Measurements from ENCODE around the gene CLASP1.

- TF ChIP-seq, protein P1, sequence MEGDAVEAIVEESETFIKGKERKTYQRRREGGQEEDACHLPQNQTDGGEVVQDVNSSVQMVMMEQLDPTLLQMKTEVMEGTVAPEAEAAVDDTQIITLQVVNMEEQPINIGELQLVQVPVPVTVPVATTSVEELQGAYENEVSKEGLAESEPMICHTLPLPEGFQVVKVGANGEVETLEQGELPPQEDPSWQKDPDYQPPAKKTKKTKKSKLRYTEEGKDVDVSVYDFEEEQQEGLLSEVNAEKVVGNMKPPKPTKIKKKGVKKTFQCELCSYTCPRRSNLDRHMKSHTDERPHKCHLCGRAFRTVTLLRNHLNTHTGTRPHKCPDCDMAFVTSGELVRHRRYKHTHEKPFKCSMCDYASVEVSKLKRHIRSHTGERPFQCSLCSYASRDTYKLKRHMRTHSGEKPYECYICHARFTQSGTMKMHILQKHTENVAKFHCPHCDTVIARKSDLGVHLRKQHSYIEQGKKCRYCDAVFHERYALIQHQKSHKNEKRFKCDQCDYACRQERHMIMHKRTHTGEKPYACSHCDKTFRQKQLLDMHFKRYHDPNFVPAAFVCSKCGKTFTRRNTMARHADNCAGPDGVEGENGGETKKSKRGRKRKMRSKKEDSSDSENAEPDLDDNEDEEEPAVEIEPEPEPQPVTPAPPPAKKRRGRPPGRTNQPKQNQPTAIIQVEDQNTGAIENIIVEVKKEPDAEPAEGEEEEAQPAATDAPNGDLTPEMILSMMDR (IDR thresholded peaks at IDR 0.05; ENCODE audit: extremely low read depth in 1 of 2, insufficient read depth in 1 of 2, low read depth in 1 of 2, low read length in 2 of 2): no peak
- TF ChIP-seq POLR2A (IDR thresholded peaks at IDR 0.05; ENCODE audit: low read depth, low read length) (no peak), MYC (IDR thresholded peaks at IDR 0.05; ENCODE audit: low read depth, low read length) (no peak), POLR2AphosphoS5 (IDR thresholded peaks at IDR 0.05; ENCODE audit: insufficient read depth, low read depth, low read length) (no peak), EZH2 (IDR thresholded peaks at IDR 0.05; ENCODE audit: borderline replicate concordance, low read depth, low read length, severe bottlenecking) (no peak), JUN (IDR thresholded peaks at IDR 0.05; ENCODE audit: borderline replicate concordance, insufficient read depth, insufficient read length, low read depth) (no peak), GATA2 (IDR thresholded peaks at IDR 0.05; ENCODE audit: insufficient read depth, insufficient read length, low read depth, low read length) (no peak), FOS (IDR thresholded peaks at IDR 0.05; ENCODE audit: borderline replicate concordance, insufficient read depth, low read length) (no peak)
These were observed 21.7 kb downstream of the CLASP1 start for GRCh38 chr2:121627525-121628050.

All from endothelial cell of umbilical vein (primary cell).